Activated gamma-delta T cell (primary cell): ENCODE measurements around the gene HLA-G.

ENCODE experiments used
- DNase-seq: peaks from one replicate; lab custom pipeline; 2025; lab: John Stamatoyannopoulos, UW

The HLA-G gene

DNA sequence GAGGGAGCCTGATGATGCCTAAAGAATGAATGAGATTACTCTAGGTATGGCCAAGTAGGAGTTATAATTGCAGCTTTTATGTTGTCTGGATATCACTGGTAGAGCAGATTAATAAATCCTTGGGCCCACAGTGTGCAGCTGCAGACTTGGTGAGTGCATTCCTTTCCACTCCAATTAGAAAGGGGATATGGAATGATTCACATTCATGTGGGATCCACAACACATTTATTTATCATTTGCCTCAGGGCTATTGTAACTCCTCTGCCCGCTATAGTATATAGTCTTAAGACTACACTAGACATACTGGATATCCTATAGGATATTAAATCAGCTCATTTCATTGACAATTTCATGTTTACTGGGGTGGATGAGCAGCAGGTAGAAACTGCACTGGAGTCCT, 11.6 kb upstream of the HLA-G start:
- DNase-seq = no peak

DNA sequence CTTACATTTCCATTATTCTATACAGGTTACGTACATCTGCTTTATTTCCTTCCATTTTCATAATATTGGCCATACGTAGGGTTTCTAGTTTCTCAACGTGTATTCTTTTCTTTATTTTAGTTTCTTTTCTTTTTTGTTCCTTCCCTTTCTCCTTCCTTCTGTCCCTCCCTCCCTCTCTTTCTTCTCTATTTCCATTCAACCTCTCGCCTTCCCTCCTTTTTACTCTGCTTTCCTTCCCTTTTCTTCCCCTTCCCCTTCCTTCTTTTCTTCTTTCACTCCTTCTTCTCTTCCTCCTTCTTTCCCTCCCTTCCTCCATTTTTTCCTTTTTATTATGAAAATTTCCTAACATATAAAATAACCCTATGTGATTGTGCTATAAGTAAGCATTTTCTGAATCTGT, 8.7 kb upstream of the HLA-G start:
- DNase-seq = no peak

DNA sequence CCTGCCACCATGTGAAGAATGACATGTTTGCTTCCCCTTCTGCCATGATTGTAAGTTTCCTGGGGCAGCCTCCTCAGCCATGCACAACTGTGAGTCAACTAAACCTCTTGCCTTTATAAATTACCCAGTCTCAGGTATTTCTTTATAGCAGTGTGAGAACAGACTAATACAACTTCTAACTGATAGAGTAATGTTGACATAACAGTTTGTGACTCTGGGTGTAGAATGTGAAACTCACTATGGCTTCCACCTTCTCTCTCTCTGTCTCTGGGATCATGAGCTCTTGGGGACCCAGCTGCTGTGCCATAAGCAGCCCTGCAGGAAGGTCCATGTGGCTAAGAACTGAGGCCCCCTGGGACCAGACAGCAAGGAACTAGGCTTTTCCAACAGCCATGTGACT, 3.5 kb upstream of the HLA-G start:
- no peak for DNase-seq

DNA sequence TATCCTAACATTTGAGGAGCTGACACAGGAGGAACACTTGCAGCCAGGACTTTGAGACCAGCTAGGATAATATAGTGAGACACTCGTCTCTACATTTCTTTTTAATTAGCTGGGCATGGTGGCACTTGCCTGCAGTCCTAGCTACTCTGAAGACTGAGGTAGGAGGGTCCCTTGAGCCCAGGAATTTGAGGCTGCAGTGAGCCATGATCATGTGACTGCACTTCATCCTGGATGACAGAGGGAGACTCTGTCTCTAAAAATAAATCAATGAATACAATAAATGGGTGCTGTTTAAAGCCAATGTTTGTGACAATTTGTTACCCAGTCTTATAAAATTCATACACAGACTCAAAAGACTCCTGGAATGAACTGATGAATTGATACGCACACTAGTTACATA, 1.8 kb upstream of the HLA-G start:
- no peak for DNase-seq

DNA sequence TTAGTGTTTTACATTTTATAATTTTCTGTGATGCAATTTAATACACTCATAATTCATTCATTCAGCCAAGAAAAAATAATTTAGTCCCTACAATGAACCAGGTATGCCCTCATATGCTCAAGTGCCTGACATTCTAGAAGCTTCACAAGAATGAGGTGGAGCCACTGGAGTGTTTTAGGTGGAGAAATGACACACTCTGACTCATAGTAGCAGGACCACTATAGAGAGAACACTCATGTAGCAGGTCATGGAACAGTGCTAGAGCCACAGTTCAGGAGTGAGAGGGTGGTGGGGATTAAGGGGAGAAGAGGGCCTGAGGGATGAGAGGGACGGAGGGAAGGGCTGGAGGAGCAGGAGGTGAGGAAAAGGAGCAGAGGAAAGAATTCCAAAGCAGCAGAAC, 1.4 kb upstream of the HLA-G start:
- no peak for DNase-seq

DNA sequence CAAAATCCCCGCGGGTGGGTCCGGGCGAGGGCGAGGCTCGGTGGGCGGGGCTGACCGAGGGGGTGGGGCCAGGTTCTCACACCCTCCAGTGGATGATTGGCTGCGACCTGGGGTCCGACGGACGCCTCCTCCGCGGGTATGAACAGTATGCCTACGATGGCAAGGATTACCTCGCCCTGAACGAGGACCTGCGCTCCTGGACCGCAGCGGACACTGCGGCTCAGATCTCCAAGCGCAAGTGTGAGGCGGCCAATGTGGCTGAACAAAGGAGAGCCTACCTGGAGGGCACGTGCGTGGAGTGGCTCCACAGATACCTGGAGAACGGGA, 809 bp downstream of the HLA-G start:
- no peak for DNase-seq

DNA sequence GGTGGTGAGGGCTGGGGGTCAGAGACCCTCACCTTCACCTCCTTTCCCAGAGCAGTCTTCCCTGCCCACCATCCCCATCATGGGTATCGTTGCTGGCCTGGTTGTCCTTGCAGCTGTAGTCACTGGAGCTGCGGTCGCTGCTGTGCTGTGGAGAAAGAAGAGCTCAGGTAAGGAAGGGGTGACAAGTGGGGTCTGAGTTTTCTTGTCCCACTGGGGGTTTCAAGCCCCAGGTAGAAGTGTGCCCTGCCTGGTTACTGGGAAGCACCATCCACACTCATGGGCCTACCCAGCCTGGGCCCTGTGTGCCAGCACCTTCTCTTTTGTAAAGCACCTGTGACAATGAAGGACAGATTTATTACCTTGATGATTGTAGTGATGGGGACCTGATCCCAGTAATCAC, 2.1 kb downstream of the HLA-G start:
- no peak for DNase-seq

DNA sequence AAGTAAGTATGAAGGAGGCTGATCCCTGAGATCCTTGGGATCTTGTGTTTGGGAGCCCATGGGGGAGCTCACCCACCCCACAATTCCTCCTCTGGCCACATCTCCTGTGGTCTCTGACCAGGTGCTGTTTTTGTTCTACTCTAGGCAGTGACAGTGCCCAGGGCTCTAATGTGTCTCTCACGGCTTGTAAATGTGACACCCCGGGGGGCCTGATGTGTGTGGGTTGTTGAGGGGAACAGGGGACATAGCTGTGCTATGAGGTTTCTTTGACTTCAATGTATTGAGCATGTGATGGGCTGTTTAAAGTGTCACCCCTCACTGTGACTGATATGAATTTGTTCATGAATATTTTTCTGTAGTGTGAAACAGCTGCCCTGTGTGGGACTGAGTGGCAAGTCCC, 2.8 kb downstream of the HLA-G start:
- no peak for DNase-seq

DNA sequence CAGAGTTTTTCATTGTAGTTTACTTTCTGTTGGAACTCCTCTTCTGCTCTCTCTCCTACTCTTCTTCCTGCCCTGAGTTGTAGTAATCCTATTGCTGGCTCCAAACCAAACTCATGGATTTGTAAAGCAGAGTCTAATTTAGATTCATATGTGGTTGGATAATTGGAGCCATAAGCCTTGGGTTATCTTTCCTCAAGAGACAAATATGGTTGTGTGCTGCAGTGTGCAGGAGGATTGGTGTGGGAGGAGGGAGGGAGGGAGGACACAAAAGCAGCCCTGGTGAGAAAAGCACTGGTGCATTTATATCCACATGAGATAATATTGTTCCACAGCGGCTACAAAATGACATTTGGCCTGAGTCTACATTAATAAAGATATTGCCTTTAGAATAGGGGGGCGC, 4.2 kb downstream of the HLA-G start:
- no peak for DNase-seq

DNA sequence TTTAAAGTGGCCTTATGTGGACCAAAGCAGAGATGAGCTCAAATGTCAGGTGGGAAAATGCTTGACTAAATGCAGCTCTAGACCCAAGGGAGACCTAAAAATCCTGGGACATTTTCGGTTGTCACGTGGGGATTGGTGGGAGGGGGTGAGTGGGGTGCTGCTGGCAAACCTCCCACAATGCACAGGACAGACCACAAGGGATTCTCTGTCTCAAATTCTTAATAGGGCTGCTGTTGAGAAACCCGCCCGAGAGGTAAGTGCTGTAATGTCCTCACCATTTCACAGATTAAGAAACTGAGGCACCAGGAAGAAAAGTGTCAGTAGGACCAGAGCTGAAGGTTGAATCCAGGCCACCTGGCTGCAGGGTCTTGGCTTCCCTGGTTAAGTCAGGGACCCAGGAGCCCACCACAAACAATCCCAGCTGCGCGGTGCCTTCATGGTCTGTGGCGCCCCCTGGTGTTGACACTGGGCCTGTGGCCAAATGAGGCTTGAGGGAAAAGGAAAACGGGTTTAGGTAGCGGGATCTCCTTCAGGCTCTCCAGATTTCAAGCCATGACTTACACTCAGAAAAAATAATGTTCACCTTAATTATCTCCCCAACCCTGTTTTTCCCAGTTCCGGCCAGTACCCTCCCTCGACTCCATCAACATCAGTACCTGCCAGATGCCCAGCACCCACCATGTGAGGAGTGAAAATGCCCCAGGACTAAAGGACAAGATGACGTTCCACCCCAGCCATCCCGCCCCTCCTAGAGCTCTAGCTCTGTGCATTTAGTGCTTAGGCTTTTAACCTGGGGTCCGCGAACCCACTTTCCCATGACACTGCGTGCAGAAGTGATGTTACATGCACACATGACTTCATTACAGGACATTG, 7.2 kb downstream of the HLA-G start:
- DNase-seq = no peak

DNA sequence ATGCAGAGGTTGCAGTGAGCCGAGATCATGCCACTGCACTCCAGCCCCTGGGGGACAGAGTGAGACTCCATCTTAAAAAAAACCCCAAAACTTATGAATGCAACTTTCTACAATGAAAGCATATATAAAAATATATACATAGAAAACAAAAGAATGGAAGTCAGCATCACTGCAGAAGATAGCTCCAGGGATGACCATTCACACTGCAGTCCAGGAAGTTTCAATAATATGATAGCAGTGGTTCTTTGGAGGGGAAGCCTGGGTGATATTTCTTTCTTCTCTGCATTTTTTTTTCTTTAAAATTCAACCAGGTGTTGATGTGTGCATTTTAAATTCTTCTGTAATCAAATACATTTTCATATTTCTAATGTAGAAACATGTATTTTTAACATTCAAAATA, 12.3 kb downstream of the HLA-G start:
- DNase-seq = no peak

DNA sequence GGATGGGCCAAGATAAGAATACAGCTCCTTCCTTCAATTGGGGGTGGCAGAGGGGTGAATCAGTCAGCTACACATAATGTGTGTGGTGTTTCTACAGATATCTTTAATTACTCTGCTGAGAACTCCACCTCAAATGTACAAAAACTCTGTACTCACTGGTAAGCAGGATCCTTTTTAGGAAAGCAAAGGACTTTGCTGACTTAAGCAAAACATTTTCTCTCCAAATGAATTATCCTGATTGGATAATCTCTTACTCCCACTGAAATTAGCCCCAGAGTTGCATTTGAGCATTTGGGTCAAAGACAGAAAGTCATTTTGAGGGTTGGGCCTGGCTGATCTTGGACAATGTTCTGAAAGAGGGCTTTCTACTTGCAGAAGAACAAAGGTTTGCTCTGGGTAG, 13.4 kb downstream of the HLA-G start:
- DNase-seq = no peak

DNA sequence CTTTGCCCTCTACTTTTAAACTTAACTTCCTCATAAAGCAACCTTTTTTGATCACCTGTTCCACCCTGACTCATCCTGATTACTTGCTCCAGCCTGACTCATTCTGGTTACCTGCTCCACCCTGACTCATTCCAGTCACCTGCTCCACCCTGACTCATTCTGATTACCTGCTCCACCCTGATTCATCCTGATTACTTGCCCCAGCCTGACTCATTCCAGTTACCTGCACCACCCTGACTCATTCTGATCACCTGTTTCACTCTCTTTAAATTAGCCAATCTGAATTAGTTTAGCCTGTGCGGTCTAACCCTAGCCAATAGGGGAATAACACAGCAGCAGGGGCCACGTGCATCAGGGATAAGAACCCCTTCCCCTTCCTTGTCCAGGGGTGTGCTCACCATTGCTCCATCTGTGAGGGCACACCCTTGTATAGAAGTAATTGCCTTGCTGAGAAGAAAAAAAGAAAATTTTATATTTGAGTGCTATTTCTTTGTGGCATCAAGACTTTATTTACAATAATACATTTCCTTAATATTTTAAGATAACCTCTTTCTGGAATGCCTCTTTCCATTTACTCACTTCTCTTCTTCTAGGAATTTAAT, 17.9 kb downstream of the HLA-G start:
- no peak for DNase-seq

DNA sequence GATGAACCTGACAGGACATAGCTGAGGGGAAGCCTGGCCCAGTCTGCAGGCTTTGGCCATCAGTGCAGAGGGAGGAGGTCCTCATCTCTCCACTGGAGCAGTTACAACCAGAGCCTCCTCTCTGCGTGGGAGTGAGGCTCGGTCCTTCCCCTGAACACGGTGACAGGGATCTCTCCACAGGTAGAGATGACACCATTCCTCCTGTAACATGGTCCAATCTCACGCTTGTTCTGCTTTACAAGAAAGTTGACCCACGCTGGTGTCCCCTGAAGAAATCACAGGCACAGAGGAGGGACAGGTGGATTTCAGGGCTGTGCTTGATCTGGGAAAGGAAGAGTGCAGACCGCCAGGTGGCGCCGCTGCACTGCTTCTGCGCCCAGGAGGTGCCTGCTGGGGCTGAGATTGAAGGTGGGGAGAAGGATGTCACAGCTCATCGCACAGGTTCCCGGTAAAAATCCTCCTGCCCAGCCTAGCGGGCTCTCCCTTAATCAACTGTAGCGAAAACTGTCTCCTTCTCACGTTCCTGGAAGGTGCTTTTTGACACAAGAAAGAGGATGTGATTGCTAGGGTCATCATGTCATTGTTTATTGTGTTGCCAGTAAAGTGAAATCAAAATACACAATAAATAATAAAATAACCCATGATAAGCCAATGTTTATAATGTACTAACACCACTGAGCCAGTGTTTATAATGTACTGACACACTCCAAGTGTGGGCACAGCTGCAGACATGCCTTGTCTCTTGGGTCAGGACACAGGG, 20.4 kb downstream of the HLA-G start:
- peak; percentile 61 for DNase-seq

DNA sequence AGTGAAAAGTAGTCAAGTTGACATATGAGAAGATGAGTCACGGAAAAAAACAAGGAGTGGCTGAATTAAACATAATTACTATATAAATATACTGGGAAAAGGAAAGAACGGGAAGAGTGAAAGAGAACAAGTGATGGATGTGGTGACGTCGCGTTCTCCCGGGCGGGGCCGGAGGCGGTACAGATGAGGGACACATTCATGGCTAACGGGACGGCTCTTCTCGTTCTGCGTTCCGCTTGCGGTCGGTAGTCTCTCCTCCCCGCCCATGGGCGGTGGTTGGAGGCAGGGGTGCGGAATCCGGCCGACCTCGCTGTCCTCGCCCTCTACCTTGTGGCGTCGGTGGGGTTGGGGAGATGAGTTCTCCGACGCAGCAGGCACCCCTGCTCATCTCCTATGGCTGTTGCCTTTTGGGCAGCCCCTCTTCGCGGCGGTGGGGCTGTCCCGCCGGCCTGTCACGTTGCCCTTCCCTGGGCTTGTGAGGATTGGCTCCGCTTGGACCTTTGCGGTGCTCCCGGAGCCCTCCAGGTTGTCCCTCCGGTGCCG, 22.5 kb downstream of the HLA-G start:
- DNase-seq = no peak

DNA sequence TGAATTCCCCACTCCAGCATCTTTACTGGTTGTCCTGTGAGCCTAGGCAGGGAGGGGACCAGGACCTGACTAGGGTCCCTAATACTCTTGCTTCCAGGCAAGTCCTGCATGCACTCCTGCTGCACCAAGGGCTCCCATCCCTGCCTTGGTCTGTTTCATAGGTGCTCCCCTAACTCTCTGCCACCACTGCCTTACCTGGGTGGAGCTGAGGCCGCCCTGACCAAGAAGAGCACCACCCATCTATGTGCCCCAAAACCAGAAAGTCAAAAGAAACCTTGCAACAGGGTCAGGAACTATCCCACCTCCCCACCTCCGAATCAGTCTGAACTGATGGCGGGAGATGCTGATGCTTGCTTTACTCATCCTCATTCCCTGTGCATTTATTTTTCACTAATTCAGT, 23.6 kb downstream of the HLA-G start:
- no peak for DNase-seq

DNA sequence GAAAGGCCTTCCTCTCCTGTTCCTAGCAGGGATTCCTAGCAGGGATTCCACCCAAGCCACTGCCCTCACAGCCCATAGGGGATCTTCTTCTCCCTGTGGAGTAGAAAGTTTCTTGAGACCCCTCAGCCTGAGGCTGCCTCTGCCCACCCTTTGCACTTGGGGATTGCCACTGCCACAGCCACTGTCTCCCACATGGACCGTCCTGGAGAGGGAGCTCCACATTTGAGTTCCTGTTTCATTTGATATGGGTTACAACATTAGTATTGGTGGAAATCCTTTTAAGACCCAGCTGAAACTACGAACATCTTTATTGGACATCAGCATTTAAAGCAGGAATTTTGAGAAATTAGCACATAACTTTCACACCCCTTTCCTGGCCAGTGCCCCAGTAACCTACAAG, 25.6 kb downstream of the HLA-G start:
- no peak for DNase-seq

DNA sequence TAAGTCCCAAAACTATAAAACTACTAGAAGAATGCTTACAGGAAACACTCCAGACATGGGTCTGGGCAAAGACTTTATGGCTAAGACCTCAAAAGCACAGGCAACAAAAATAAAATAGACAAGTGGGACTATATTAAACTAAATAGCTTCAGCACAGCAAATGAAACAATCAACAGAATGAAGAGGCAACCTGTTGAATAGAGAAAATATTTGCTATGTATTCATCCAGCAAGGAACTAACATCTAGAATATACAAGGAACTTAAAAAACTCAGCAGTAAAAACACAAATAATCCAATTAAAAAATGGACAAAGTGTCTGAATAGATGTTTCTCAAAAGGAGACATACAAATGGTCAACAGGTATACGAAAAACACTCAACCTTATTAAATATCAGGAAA, 30.4 kb downstream of the HLA-G start:
- no peak for DNase-seq

DNA sequence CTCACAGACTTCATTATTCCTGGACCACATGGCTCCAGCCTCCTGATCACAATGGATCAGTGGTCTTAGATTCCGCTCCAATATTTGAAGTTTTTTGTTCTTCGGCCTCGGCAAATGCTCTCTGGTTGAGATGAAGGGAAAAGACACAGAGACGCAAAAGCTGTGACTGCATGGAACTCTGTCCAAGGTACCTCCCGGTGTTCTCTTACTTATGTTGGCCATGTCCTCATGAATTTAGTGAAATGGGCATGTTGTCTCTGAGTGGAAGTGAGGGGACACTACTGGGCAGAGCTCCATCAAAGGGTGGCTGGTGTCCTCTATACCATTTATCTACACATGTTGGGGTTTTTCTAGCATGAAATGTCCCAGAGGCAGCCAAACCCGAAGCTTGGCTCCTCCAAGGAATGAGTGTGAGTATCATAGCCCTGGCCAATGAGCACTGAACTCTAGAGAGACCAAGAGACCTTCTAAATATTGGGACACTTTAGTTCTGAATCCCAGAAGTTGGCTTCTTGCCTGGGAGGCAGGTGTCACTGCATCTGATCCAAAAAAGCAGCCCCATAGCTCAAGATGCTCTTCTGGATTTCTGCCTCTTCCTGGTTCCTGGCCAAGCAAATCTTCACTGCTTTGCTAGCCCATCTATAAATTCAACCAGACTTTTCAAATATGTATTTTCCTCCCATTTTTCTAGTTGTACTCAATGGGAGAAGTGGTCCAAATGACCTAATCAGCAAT, 34.1 kb downstream of the HLA-G start:
- no peak for DNase-seq

DNA sequence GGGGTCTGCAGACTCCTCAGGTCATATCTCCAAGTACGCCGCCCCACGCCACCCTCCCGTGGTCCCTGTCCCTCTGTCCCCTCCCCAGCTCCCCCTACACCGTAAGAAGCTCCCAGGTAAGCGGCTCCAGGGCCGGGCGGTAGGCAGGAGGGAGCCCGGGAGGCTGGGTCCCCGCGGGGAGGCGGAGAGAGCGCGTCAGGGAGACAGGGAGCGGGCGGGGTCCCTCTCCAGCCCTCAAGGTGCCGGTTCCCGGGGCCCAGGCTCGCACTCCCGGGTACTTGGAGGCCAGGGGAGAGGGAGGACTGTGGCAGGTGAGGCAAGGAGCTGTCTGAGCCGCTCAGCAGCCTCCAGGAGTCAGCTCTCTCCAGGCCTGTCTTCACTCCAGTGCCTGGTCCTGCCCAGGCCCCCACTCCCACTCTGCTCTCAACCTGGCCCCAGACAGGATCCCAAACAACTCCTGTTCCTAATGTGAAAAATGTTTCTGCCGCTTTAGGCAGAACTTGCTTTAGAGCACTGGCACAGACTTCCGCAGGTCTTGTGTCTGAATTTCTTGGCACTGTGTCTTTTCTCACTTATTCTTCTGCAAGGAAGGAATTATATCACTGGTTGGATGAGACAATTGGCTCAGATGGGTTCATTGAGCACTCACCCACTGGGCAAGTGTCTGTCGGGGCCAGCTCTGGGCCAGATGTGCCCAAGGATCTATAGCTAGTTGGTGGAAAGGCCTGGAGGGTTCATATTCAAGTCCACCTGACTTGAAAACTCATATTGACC, 36.6 kb downstream of the HLA-G start:
- no peak for DNase-seq

DNA sequence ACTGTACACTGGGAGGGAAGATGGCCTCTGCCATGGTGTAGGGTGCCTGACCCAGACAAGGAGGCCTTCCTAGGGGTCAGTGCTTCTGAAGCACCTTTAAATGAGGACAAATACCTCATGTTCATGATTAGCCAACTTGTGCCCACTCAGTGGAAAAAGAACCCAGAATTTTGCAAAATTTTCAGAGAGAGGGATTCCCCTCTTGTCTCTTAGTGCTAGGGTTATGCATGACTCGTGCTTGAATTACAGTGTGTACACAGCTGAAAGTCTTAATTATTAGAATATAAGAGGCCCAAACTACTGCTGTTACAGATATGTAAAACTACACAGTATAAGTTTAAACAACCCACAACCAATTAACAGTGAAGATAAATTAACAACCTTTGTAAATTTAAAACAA, 38.0 kb downstream of the HLA-G start:
- DNase-seq = no peak
